Endometrial microvascular endothelial cells (primary cell): ENCODE results near the gene TSPAN33. TPM values are rescaled to one million over a fixed set of nuclear protein-coding genes. Genes with fewer than 3 reads are reported as not detected.

Experiments used
- in situ Hi-C: cut with HindIII; loops from 2 replicates; pipeline ENCODE4 v1.10.0; 2017; ENCODE audit warnings: low sequenced_read_pairs, low pct_unique_long_range_greater_than_20kb; ENCODE audit errors: inconsistent ontology term
- total RNA-seq: library from RNA; depleted of rRNA; stranded (reverse); fragments of >200 nt; gene quantifications from one replicate; pipeline ENCODE4 v1.2.3, GENCODE V29; 2015; ENCODE audit errors: inconsistent ontology term

TSPAN33 gene
- total RNA-seq, 1 donor from 2014 or later = 3.6 TPM

- in situ Hi-C loops = no loop called here
Observed at GRCh38 chr7:129127154-129127553, 17.4 kb upstream of the TSPAN33 start.

DNA sequence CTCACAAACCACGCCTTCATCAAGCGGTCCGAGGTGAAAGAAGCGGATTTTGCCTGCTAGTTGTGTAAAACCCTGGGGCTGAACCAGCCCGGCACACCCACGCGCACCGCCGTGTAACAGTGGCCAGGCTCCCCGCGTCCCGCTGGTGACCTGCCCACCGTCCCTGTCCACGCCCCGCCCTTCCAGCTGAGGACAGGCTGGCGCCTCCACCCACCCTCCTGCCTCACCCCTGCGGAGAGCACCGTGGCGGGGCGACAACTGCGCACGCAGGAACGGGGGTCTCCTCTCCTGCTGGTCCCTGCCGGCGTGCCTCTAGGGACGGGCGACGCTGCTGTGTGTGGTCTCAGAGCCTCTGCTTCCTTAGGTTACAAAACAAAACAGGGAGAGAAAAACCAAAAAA is 16.9 kb upstream of the TSPAN33 start:
- in situ Hi-C loops = no loop called here

- in situ Hi-C loops = no loop called here
Observed at GRCh38 chr7:129134356-129134987, 10.0 kb upstream of the TSPAN33 start.

DNA sequence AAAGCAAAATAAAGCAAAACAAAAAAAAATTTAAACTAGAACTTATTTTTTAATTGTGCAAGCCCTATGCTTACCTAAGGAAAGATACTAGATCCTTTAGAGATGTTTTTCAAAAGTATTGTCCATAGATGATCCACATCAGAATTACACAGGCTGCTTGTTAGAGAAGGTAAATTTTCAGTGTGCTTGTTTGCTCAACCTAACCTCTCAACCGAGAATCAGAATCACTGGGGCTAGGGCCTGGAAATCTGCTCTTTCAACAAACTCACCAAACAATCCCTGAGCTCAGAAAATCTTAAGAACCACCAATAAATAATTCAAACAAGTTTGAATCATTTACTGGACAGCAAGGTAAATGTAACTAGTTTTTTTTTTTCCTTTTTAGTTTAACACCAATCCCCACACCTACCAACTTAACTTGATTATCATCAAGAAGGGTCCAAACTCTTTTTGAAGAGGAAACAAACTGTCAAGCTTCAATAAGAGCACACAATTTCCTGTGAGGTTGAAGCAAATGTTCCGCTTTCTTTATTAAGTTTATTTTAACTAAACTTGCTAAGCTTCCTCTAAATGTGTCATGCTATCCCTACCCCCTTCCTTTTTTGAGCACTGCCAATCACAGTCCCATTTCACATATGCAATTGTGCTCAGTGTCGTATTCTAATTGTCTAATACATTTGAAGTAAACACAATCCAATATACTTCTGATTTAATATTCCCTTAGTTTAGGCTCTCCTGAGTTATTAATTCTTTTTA is 7.4 kb upstream of the TSPAN33 start:
- in situ Hi-C loops = no loop called here

DNA sequence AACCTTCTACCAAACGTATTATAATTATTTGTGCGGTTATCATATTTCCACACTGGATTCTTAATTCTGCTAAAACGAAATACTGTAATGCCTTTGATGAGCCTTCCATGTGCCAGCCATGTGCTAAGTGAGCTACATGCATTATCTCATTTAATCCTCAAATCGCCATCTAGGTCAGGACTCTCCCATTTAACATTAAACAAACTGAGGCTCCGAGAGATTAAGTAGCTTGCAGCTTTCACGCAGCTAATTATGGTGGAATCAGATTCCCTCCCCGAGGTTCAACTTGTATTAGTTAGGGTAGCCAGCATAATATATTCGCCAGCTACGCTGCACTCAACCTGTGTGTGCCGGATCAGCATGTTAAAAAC is 798 bp upstream of the TSPAN33 start:
- in situ Hi-C loops = no loop called here

DNA sequence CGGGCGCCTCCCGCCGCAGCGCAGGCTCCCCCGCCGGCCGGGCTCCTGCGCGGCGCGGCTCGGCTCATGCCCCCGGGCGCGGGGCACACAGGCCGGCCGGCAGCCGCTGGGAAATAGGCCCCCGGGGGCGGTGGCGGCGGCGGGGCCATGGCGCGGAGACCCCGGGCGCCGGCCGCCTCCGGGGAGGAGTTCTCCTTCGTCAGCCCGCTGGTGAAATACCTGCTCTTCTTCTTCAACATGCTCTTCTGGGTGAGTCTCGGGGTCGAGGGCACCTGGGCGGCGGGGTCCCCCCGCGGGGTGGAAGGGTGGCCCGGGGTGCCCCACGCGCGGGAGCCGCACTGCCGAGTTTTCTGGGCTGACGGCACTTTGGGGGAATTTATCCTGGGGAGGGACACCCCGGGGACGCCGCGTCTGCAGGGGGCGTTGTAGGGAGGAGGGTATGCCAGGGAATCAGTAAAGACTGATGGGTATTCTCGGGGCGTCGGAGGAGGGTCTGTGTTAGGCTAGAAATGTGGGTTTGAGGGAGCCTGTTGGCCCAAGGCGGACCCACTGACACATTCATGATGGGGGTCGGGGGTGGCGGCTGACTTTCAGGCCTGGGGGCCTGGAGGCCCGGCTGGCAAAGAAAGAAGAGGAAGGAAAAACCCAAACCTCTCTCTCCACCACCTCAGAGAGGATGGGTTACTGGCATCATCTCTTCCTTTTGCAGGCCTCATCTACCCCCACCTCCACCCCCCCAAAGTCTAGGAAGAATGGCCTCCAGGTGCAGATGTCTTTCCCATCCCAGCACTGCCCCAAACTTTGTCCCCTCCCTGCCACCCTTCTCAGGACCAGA is 544 bp downstream of the TSPAN33 start:
- in situ Hi-C loops = no loop called here

- in situ Hi-C loops = no loop called here
Observed at GRCh38 chr7:129146237-129146979, 1.9 kb downstream of the TSPAN33 start.

DNA sequence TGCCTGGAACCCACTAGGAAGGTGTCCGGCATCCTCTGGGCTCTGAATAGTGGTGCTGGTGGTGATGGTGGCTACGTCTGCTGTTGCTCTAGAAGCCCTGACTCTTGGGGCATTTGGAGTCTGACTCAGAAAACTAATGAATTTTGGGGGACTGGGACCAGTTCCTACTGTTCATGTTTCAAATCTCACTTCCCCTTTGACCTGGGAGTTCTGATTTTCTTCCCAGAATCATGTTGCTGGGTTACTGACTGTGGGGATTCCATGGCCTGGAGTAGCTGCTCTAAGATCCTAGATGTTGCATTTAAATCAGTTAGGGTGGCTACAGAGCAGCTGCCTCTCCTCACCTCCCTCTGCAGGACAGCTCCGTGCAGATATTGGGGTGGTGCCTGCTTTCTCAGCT is 3.2 kb downstream of the TSPAN33 start:
- in situ Hi-C loops = no loop called here

GRCh38 chr7:129149511-129149910 is 5.0 kb downstream of the TSPAN33 start:
- in situ Hi-C loops = no loop called here

- in situ Hi-C loops = no loop called here
Observed at GRCh38 chr7:129150199-129150996, 5.9 kb downstream of the TSPAN33 start.

- in situ Hi-C loops = no loop called here
Observed at GRCh38 chr7:129157651-129158050, 13.1 kb downstream of the TSPAN33 start.

GRCh38 chr7:129159539-129159938 is 15.0 kb downstream of the TSPAN33 start:
- in situ Hi-C loops = no loop called here

DNA sequence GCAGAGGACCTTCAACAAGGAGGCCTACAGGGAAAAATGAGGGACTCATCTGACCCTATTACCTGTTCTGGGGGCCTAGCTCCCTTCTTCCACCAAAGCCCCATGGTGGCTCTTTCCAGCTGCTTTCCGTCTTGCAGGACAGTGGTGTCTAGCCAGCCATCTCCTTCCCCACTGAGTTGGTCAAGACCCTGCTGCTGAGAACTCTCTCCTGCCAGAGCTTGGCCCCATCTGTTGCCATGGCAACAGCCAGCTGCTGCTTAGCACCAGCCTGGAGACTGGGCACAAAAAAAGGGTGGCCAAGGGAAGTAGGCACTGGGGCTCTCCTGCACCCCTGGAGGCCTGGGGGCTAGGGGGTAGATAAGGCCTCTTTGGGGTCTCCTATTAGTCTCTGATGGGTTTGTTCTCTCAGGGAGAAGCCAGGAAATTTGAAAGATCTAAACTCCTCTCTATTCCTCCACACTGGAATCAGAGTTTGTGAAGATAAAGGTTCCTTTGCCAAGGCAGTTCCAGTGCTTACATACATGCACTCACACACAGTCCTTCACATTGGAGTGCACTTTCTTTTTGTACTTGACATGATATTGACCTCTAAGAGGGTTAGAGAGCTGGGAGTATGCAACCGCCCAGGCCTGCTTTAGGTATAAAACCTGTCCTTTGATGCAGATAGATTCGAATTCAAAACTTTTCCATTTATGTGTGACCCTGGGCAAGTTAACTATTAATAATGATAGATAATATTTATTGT is 15.8 kb downstream of the TSPAN33 start:
- in situ Hi-C loops = no loop called here

GRCh38 chr7:129161524-129162225 is 17.2 kb downstream of the TSPAN33 start:
- in situ Hi-C loops = no loop called here

DNA sequence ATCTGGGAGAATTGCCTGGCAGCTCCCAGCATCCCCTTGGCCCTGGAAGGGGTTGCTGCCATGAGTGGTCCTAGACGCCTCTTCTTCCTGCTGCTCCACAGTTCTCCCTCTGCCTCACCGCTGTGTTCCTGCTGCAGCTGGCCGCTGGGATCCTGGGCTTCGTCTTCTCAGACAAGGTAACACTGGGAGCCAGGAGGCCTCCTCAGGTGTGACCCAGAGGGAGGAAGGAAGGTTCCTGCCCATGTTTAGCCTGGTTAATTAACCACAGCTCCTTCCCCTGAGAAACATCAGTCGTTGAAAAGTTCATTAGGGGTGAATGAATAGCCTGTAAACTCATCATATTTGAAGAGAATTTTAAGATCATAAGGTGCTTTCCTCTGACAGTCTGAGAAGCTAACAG is 18.2 kb downstream of the TSPAN33 start:
- in situ Hi-C loops = no loop called here

DNA sequence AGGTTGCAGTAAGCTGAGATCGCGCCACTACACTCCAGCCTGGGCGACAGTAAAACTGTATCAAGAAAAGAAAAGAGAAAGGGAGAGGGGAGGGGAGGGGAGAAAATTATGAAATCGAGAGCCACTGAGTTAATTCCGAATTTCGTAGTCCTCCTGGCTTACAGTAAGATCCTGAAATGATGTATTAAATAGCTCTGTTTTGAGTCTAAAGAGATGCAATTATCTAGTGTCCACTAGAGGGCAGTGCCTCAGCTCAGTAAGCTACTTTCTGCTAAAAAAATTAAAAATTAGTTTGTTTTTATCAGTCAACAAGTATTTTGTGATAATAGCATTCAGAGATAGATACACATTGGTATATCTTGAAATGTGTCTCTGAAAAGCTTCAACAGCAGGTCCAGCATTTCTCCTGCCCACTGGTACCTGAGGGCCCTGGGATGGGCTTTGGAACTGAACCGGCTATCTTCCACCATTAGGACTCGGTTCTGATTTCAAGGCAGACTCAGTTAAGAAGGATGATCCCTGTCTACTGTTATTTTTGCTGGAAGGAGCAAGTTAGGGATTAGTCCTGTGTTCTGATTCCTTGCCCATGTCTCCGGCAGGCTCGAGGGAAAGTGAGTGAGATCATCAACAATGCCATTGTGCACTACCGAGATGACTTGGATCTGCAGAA is 19.5 kb downstream of the TSPAN33 start:
- in situ Hi-C loops = no loop called here

DNA sequence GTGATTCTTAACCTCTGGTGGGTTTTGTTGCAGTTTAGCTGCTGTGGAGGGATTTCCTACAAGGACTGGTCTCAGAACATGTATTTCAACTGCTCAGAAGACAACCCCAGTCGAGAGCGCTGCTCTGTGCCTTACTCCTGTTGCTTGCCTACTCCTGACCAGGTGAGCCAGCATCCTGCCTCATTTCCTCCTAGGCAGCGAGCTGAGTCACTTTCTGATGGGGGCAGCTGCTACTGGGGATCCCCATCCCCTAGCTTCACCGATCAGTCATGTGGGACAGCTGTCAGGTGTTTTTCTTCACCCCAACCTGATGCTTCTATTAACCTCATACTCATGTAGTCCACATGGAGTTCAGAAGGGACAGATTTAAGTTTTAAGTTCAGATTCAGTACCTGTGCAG is 22.2 kb downstream of the TSPAN33 start:
- in situ Hi-C loops = no loop called here
